ENCODE measurements around the gene FAIM2. TPM values are rescaled to one million over a fixed set of nuclear protein-coding genes. Genes with fewer than 3 reads are reported as not detected.

FAIM2 gene
- total RNA-seq, 5 donors from 2014 or later (not counting 1 experiment from before 2014, with no cell fraction given) = 0.25 to 0.30 TPM; not detected in 3

DNA sequence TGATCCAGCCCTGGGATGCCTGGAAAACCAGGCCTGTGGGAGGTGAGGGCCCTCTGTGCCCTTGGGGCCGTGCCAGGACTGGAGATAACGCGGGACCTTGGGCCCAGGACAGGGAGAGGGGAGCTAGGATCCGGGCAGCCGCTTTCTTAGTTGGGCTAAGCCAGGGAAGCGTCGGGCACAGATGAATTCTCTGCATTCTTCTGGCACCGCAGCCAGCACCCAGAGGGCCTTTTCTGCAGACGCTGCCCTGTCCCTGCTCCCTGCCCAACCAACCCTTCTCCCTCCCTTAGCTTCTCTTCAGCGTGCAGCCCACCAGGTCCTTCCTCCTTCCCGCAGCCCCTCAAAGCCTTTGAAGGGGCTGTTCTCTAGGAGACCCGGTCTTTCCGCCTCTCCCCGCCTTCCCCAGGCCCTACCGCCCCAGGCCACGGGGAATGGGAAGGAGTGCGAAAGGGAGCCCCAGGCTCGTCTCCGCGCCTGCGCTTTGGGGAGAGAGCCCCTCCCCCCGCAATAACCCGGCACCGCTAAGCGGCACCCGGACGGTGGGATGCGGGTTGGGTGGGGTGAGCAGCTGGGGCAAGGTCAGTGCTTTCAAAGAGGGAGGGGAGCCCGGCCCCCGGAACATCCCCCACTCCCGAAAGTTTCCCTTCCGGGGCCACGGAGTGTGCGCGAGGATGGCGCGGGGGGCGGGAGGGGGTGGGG is 76.2 kb downstream of the FAIM2 start:
- peak overlapping the region; percentile 45 for H3K27ac ChIP-seq (ENCODE audit: low read length)
- Mint-ChIP-seq H3K27me3 (peaks cover 0 to 3% of the 10 kb centered on the region in 2 donors), H3K36me3 (peaks cover 4% of the 10 kb centered on the region), H3K9me3 (no peaks in the 10 kb centered on the region), H3K4me1 (peaks cover 23 to 37% (median 37%) of the 10 kb centered on the region in 3 donors), H3K4me3 (peak overlapping the region; percentile 71 to 99 (median 88)), H3K27ac (peak overlapping the region in 1 of 2 donors; percentile 80)
- H3K9me3 ChIP-seq = no peaks in the 10 kb centered on the region
- H3K27me3 ChIP-seq (replicated peaks in 1 of 2; ENCODE audit: control insufficient read depth in 2 of 2, extremely low read depth in 1 of 2, insufficient read depth in 2 of 2, low read length in 1 of 2) = no peaks in the 10 kb centered on the region
- WGBS (ENCODE audit: insufficient coverage) = 65% methylated on average over 9 of the region's 38 CpGs
- peaks cover 7 to 28% of the 10 kb centered on the region in 2 experiments for H3K4me1 ChIP-seq (ENCODE audit: control insufficient read depth in 1 of 2, extremely low read depth in 1 of 2, insufficient read depth in 2 of 2, low read length in 2 of 2)
- DNase-seq (peak in 21 of 35 experiments; percentile 15 to 60 (median 25)), ATAC-seq (replicated peaks in 1 of 4) (peak; percentile 2 to 18 (median 8))
- CTCF ChIA-PET = interaction anchor here (0.5 to 2.1 kb wide), 9 partner anchors 11 to 717 kb away, joined by 3 to 13 read pairs (median 5); partner anchors contain the start of genes TMBIM6 (in 2 of the 2), BCDIN3D (in 1 of the 2) and LMBR1L (in 1 of the 2)
- peak overlapping the region; percentile 58 to 72 for H3K4me3 ChIP-seq (ENCODE audit: control insufficient read depth in 1 of 2, extremely low read depth in 1 of 2, low read length in 1 of 2)
- POLR2A ChIA-PET = interaction anchor here in 1 of 2 donors (0.6 kb wide), 2 partner anchors 15 to 81 kb away, joined by 3 to 8 read pairs; partner anchors contain the start of gene BCDIN3D
- H3K36me3 ChIP-seq (ENCODE audit: control insufficient read depth in 2 of 2, extremely low read depth in 1 of 2, insufficient read depth in 1 of 2, low read length in 1 of 2) = no peaks in the 10 kb centered on the region

DNA sequence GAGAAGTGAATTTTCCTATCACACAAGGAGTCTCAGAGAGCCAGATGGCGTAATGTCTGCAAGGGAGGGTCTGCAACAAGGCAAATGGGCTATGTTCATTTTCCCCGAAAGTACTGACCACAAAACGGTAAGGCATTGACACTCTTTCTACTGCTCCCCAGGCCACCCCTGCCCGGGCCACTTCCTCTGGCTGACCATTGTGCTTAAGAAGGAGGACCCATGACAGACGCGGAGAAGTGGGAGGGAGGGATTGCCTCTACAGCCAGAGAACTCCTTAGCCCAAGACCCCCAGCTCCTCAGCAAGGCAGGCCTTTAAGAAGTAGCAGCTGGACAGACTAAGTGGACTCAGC is 76.7 kb downstream of the FAIM2 start:
- Mint-ChIP-seq H3K4me3 (peak overlapping the region; percentile 71 to 99 (median 88)), H3K27me3 (no peaks in the 10 kb centered on the region), H3K36me3 (peaks cover 8% of the 10 kb centered on the region), H3K9me3 (no peaks in the 10 kb centered on the region), H3K4me1 (peaks cover 26 to 40% (median 40%) of the 10 kb centered on the region in 3 donors), H3K27ac (peak overlapping the region in 1 of 2 donors; percentile 80)
- Histone ChIP-seq H3K27ac (ENCODE audit: low read length) (peak overlapping the region; percentile 45), H3K36me3 (ENCODE audit: control insufficient read depth in 2 of 2, extremely low read depth in 1 of 2, insufficient read depth in 1 of 2, low read length in 1 of 2) (no peaks in the 10 kb centered on the region), H3K27me3 (replicated peaks in 1 of 2; ENCODE audit: control insufficient read depth in 2 of 2, extremely low read depth in 1 of 2, insufficient read depth in 2 of 2, low read length in 1 of 2) (no peaks in the 10 kb centered on the region), H3K4me1 (ENCODE audit: control insufficient read depth in 1 of 2, extremely low read depth in 1 of 2, insufficient read depth in 2 of 2, low read length in 2 of 2) (peaks cover 7 to 30% of the 10 kb centered on the region in 2 experiments), H3K9me3 (no peaks in the 10 kb centered on the region), H3K4me3 (ENCODE audit: control insufficient read depth in 1 of 2, extremely low read depth in 1 of 2, low read length in 1 of 2) (peak overlapping the region in 1 of 2 donors; percentile 58)
- ChIA-PET POLR2A (no interaction called here), CTCF (interaction anchor here in 1 of 2 donors (1.1 to 1.4 kb wide), 2 partner anchors 12 to 86 kb away, joined by 3 to 4 read pairs; partner anchors contain the start of gene TMBIM6)
- DNase-seq = no peak
- no peak for ATAC-seq (replicated peaks in 1 of 4)
- no CpG with 5 or more reads among the region's 6 CpGs for WGBS (ENCODE audit: insufficient coverage)

GRCh38 chr12:49825971-49826421 is 77.7 kb downstream of the FAIM2 start:
- ChIA-PET POLR2A (no interaction called here), CTCF (interaction anchor here (0.6 to 1.4 kb wide), 4 partner anchors 13 to 1588 kb away, joined by 3 to 7 read pairs (median 4); partner anchors contain the start of gene TMBIM6 (in 1 of the 2))
- DNase-seq = no peak
- H3K9me3 Mint-ChIP-seq = no peaks in the 10 kb centered on the region
- no peak for ATAC-seq (replicated peaks in 1 of 4)
- H3K27ac Mint-ChIP-seq = peak overlapping the region in 1 of 2 donors; percentile 80
- H3K9me3 ChIP-seq = no peaks in the 10 kb centered on the region
- H3K36me3 ChIP-seq (ENCODE audit: control insufficient read depth in 2 of 2, extremely low read depth in 1 of 2, insufficient read depth in 1 of 2, low read length in 1 of 2) = no peaks in the 10 kb centered on the region
- H3K36me3 Mint-ChIP-seq = peaks cover 8% of the 10 kb centered on the region
- peaks cover 16 to 40% of the 10 kb centered on the region in 2 experiments for H3K4me1 ChIP-seq (ENCODE audit: control insufficient read depth in 1 of 2, extremely low read depth in 1 of 2, insufficient read depth in 2 of 2, low read length in 2 of 2)
- H3K27ac ChIP-seq (ENCODE audit: low read length) = no peak overlapping the region
- peaks cover 36 to 51% (median 50%) of the 10 kb centered on the region in 3 donors for H3K4me1 Mint-ChIP-seq
- no peaks in the 10 kb centered on the region for H3K27me3 Mint-ChIP-seq
- H3K4me3 Mint-ChIP-seq = peak overlapping the region in 2 of 3 donors; percentile 88 to 99
- H3K27me3 ChIP-seq (replicated peaks in 1 of 2; ENCODE audit: control insufficient read depth in 2 of 2, extremely low read depth in 1 of 2, insufficient read depth in 2 of 2, low read length in 1 of 2) = no peaks in the 10 kb centered on the region
- no peak overlapping the region for H3K4me3 ChIP-seq (ENCODE audit: control insufficient read depth in 1 of 2, extremely low read depth in 1 of 2, low read length in 1 of 2)
- WGBS (ENCODE audit: insufficient coverage) = no CpG with 5 or more reads among the region's 4 CpGs

DNA sequence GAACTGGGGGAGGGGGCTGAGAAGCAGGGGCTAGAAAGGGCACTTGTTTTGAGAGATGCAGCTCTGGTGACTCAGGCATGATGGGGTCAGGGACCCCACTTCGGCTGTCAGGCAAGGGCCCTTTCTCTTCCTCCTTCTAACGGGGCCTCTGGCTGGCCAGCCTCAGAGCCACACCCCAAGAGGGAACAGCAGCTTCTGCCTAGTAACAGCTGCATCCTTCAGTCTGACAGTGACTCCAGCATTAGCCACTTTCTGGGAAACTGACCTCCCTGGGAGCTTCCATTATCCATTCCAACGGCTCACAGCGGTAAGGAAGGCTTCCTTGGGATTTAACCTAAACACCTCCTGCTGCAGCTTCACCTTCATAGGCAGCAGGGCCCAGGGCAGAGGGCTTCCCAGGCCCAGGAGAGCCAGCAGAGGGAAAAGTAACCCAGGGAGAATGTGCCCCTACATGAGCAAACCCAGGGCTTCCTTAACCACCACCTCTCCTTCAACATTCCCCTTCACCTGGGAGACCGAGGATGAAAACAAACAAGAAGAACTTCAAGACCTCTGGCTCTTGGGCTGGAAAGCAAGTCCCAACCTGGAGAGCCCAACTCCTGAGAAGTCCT is 78.2 kb downstream of the FAIM2 start:
- WGBS (ENCODE audit: insufficient coverage) = 83% methylated on average over 2 of the region's 5 CpGs
- Mint-ChIP-seq H3K4me1 (peaks cover 41 to 54% (median 53%) of the 10 kb centered on the region in 3 donors), H3K36me3 (peaks cover 8% of the 10 kb centered on the region), H3K4me3 (no peak overlapping the region), H3K9me3 (no peaks in the 10 kb centered on the region), H3K27me3 (no peaks in the 10 kb centered on the region), H3K27ac (peak overlapping the region; percentile 3 to 4)
- no peaks in the 10 kb centered on the region for H3K9me3 ChIP-seq
- H3K27ac ChIP-seq (ENCODE audit: low read length) = no peak overlapping the region
- DNase-seq (peak in 1 of 35 experiments; percentile 11), ATAC-seq (replicated peaks in 1 of 4) (no peak)
- H3K4me1 ChIP-seq (ENCODE audit: control insufficient read depth in 1 of 2, extremely low read depth in 1 of 2, insufficient read depth in 2 of 2, low read length in 2 of 2) = peaks cover 16 to 46% of the 10 kb centered on the region in 2 experiments
- H3K36me3 ChIP-seq (ENCODE audit: control insufficient read depth in 2 of 2, extremely low read depth in 1 of 2, insufficient read depth in 1 of 2, low read length in 1 of 2) = no peaks in the 10 kb centered on the region
- POLR2A ChIA-PET = interaction anchor here (0.5 to 0.6 kb wide), 2 partner anchors 16 to 290 kb away, joined by 3 read pairs; no protein-coding TSS in a partner anchor
- H3K27me3 ChIP-seq (replicated peaks in 1 of 2; ENCODE audit: control insufficient read depth in 2 of 2, extremely low read depth in 1 of 2, insufficient read depth in 2 of 2, low read length in 1 of 2) = no peaks in the 10 kb centered on the region
- no peak overlapping the region for H3K4me3 ChIP-seq (ENCODE audit: control insufficient read depth in 1 of 2, extremely low read depth in 1 of 2, low read length in 1 of 2)
- CTCF ChIA-PET = interaction anchor here in 1 of 2 donors (0.6 kb wide), 1 partner anchor 1000 kb away, joined by 7 read pairs; no protein-coding TSS in a partner anchor

DNA sequence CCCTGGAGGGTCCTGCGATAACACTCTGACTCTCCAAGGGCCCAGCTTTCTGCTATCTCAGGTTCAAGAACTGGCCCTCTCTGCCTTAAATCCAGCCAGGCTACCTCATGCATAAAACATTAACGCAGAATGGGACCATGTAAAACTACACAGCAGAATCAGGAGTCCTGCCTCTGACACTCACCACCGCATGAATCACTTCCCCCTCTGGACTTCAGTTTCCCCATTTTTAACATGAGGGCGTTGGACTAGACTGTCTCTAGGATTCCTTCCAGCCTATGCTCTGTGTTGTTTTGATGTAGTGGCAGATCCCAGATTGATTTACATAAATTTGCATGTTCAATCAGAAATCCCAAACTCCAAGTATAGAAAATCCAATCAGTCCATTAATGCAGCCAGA is 78.8 kb downstream of the FAIM2 start:
- peaks cover 16 to 48% of the 10 kb centered on the region in 2 experiments for H3K4me1 ChIP-seq (ENCODE audit: control insufficient read depth in 1 of 2, extremely low read depth in 1 of 2, insufficient read depth in 2 of 2, low read length in 2 of 2)
- no peak overlapping the region for H3K4me3 ChIP-seq (ENCODE audit: control insufficient read depth in 1 of 2, extremely low read depth in 1 of 2, low read length in 1 of 2)
- ATAC-seq (replicated peaks in 1 of 4) (no peak), DNase-seq (peak in 1 of 35 experiments; percentile 14)
- 88% methylated on average over 2 of the region's 4 CpGs for WGBS (ENCODE audit: insufficient coverage)
- ChIA-PET CTCF (interaction anchor here in 1 of 2 donors (0.6 kb wide), 1 partner anchor 433 kb away, joined by 3 read pairs; no protein-coding TSS in a partner anchor), POLR2A (interaction anchor here (0.5 to 0.6 kb wide), 2 partner anchors 16 to 290 kb away, joined by 3 read pairs; no protein-coding TSS in a partner anchor)
- H3K27me3 ChIP-seq (replicated peaks in 1 of 2; ENCODE audit: control insufficient read depth in 2 of 2, extremely low read depth in 1 of 2, insufficient read depth in 2 of 2, low read length in 1 of 2) = no peaks in the 10 kb centered on the region
- H3K9me3 Mint-ChIP-seq = no peaks in the 10 kb centered on the region
- no peaks in the 10 kb centered on the region for H3K9me3 ChIP-seq
- H3K36me3 Mint-ChIP-seq = peaks cover 8% of the 10 kb centered on the region
- H3K36me3 ChIP-seq (ENCODE audit: control insufficient read depth in 2 of 2, extremely low read depth in 1 of 2, insufficient read depth in 1 of 2, low read length in 1 of 2) = no peaks in the 10 kb centered on the region
- no peak overlapping the region for H3K27ac ChIP-seq (ENCODE audit: low read length)
- H3K27ac Mint-ChIP-seq = peak overlapping the region in 1 of 2 donors; percentile 4
- H3K4me1 Mint-ChIP-seq = peaks cover 43 to 54% (median 53%) of the 10 kb centered on the region in 3 donors
- no peaks in the 10 kb centered on the region for H3K27me3 Mint-ChIP-seq
- H3K4me3 Mint-ChIP-seq = no peak overlapping the region

DNA sequence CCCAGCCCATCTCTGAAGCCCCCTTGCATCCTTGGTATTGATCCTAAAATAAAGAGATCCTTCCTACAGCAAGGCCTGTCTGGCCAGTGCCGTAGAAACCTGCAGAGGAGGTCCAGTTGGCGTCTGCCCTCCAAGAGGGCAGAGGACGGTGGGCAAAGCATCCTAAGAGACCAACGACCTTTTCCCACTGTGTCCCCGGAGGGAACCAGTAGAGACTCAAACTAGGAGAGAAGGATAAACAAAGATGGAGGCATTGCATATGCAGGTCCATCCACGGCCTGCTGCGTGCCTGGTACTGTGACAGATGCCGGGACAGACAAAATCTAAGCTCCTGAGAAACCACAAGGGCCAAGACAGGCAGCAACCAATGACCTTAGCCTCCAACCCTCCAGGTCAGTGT is 79.3 kb downstream of the FAIM2 start:
- WGBS (ENCODE audit: insufficient coverage) = 90% methylated on average over 7 of the region's 8 CpGs
- Mint-ChIP-seq H3K4me1 (peaks cover 47 to 58% (median 57%) of the 10 kb centered on the region in 3 donors), H3K36me3 (peaks cover 8% of the 10 kb centered on the region), H3K27me3 (no peaks in the 10 kb centered on the region), H3K27ac (peak overlapping the region in 1 of 2 donors; percentile 6), H3K4me3 (no peak overlapping the region), H3K9me3 (no peaks in the 10 kb centered on the region)
- H3K27me3 ChIP-seq (replicated peaks in 1 of 2; ENCODE audit: control insufficient read depth in 2 of 2, extremely low read depth in 1 of 2, insufficient read depth in 2 of 2, low read length in 1 of 2) = no peaks in the 10 kb centered on the region
- H3K36me3 ChIP-seq (ENCODE audit: control insufficient read depth in 2 of 2, extremely low read depth in 1 of 2, insufficient read depth in 1 of 2, low read length in 1 of 2) = no peaks in the 10 kb centered on the region
- H3K27ac ChIP-seq (ENCODE audit: low read length) = no peak overlapping the region
- ChIA-PET CTCF (interaction anchor here in 1 of 2 donors (0.6 kb wide), 1 partner anchor 432 kb away, joined by 3 read pairs; no protein-coding TSS in a partner anchor), POLR2A (no interaction called here)
- peaks cover 16 to 47% of the 10 kb centered on the region in 2 experiments for H3K4me1 ChIP-seq (ENCODE audit: control insufficient read depth in 1 of 2, extremely low read depth in 1 of 2, insufficient read depth in 2 of 2, low read length in 2 of 2)
- ATAC-seq (replicated peaks in 1 of 4) (no peak), DNase-seq (no peak)
- no peak overlapping the region for H3K4me3 ChIP-seq (ENCODE audit: control insufficient read depth in 1 of 2, extremely low read depth in 1 of 2, low read length in 1 of 2)
- no peaks in the 10 kb centered on the region for H3K9me3 ChIP-seq
